ENCODE results near the gene FGF7.

Gene FGF7

DNA sequence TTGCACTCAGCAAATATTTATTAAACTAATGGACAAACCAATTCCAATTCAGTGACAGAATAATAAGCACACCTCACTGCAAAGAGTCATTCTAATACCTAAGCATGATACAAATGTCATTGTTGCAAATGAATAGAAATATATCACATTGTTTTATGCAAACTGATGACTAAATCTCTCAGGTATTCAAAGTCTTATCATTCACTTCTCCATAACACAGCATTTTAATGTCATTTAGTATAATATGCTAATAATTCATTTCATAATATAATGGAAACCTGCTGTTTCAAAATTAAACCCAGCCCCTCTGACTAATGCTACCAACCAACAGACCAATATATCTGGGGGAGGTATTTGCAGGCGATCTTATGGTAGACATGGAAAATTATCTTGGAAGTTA is 71.8 kb downstream of the FGF7 start:
- no peak for DNase-seq
- H3K4me2 ChIP-seq (ENCODE audit: low read depth, low read length) = no peak overlapping the region
- H3K9ac ChIP-seq (ENCODE audit: low read length) = no peak overlapping the region
- no peaks in the 10 kb centered on the region for H3F3A ChIP-seq (ENCODE audit: insufficient read depth, low read length)
- no peak for TF ChIP-seq EZH2 (optimal IDR thresholded peaks at IDR 0.05; ENCODE audit: low read depth, low read length)
- TF ChIP-seq EZH2phosphoT487 (IDR thresholded peaks at IDR 0.05; ENCODE audit: low read length) = no peak
- TF ChIP-seq CTCF (IDR thresholded peaks at IDR 0.05; ENCODE audit: low read length) = no peak
- H4K20me1 ChIP-seq (ENCODE audit: insufficient read depth, low read length) = no peaks in the 10 kb centered on the region
- H3K79me2 ChIP-seq (ENCODE audit: low read length) = no peaks in the 10 kb centered on the region
- no peaks in the 10 kb centered on the region for H3K9me3 ChIP-seq (replicated peaks; ENCODE audit: insufficient read depth, low read length)
- no peak overlapping the region for H3K4me3 ChIP-seq (ENCODE audit: low read length)
- no peaks in the 10 kb centered on the region for H3K36me3 ChIP-seq (replicated peaks; ENCODE audit: insufficient read depth, low read length)
- no peaks in the 10 kb centered on the region for H3K4me1 ChIP-seq (ENCODE audit: low read length)
- no peaks in the 10 kb centered on the region for H3K27me3 ChIP-seq (replicated peaks; ENCODE audit: insufficient read depth, low read length)
- no peak overlapping the region for H3K27ac ChIP-seq (ENCODE audit: low read length)
- H2AFZ ChIP-seq (ENCODE audit: low read length) = no peak overlapping the region
- no peaks in the 10 kb centered on the region for H3K9me2 ChIP-seq (replicated peaks; ENCODE audit: insufficient read depth, low read length)

- Histone ChIP-seq H3K27me3 (replicated peaks; ENCODE audit: insufficient read depth, low read length) (no peaks in the 10 kb centered on the region), H3K9me3 (replicated peaks; ENCODE audit: insufficient read depth, low read length) (no peaks in the 10 kb centered on the region), H3F3A (ENCODE audit: insufficient read depth, low read length) (no peaks in the 10 kb centered on the region), H3K9ac (ENCODE audit: low read length) (no peak overlapping the region), H2AFZ (ENCODE audit: low read length) (no peak overlapping the region), H3K27ac (ENCODE audit: low read length) (no peak overlapping the region), H3K36me3 (replicated peaks; ENCODE audit: insufficient read depth, low read length) (no peaks in the 10 kb centered on the region), H3K79me2 (ENCODE audit: low read length) (no peaks in the 10 kb centered on the region), H3K4me1 (ENCODE audit: low read length) (no peaks in the 10 kb centered on the region), H3K9me2 (replicated peaks; ENCODE audit: insufficient read depth, low read length) (no peaks in the 10 kb centered on the region), H4K20me1 (ENCODE audit: insufficient read depth, low read length) (no peaks in the 10 kb centered on the region), H3K4me3 (ENCODE audit: low read length) (no peak overlapping the region), H3K4me2 (ENCODE audit: low read depth, low read length) (no peak overlapping the region)
- DNase-seq = no peak
- TF ChIP-seq EZH2 (optimal IDR thresholded peaks at IDR 0.05; ENCODE audit: low read depth, low read length) = no peak
- TF ChIP-seq EZH2phosphoT487 (IDR thresholded peaks at IDR 0.05; ENCODE audit: low read length) = no peak
- TF ChIP-seq CTCF (IDR thresholded peaks at IDR 0.05; ENCODE audit: low read length) = no peak
Observed at GRCh38 chr15:49495993-49496753, 73.1 kb downstream of the FGF7 start.

- Histone ChIP-seq H3K9ac (ENCODE audit: low read length) (no peak overlapping the region), H3K27me3 (replicated peaks; ENCODE audit: insufficient read depth, low read length) (no peaks in the 10 kb centered on the region), H3K9me2 (replicated peaks; ENCODE audit: insufficient read depth, low read length) (no peaks in the 10 kb centered on the region), H3K27ac (ENCODE audit: low read length) (no peak overlapping the region), H3K36me3 (replicated peaks; ENCODE audit: insufficient read depth, low read length) (no peaks in the 10 kb centered on the region), H3K4me3 (ENCODE audit: low read length) (no peak overlapping the region), H2AFZ (ENCODE audit: low read length) (no peak overlapping the region), H3F3A (ENCODE audit: insufficient read depth, low read length) (no peaks in the 10 kb centered on the region), H3K79me2 (ENCODE audit: low read length) (no peaks in the 10 kb centered on the region), H4K20me1 (ENCODE audit: insufficient read depth, low read length) (no peaks in the 10 kb centered on the region), H3K4me2 (ENCODE audit: low read depth, low read length) (no peak overlapping the region), H3K9me3 (replicated peaks; ENCODE audit: insufficient read depth, low read length) (no peaks in the 10 kb centered on the region), H3K4me1 (ENCODE audit: low read length) (no peaks in the 10 kb centered on the region)
- DNase-seq = no peak
- TF ChIP-seq EZH2 (optimal IDR thresholded peaks at IDR 0.05; ENCODE audit: low read depth, low read length) (no peak), EZH2phosphoT487 (IDR thresholded peaks at IDR 0.05; ENCODE audit: low read length) (no peak), CTCF (IDR thresholded peaks at IDR 0.05; ENCODE audit: low read length) (no peak)
Observed at GRCh38 chr15:49501586-49501985, 78.5 kb downstream of the FGF7 start.

Data from MM.1S (cell line).